Posterior vena cava (tissue), 2 donors: Measurements from ENCODE around the gene KREMEN1. TPM values are rescaled to one million over a fixed set of nuclear protein-coding genes. Genes with fewer than 3 reads are reported as not detected.

Experiments used
- DNase-seq: peaks from one replicate; pipeline ENCODE4 v3.0.0-alpha.2; 2020; ENCODE audit warnings: low spot score
- intact Hi-C, 2 donors: fragments of 100-400 bp; cut with DNase I; formaldehyde crosslinking; loops; one replicate each; pipeline versions ENCODE4 v1.14.1 to v1.14.2; 2022 to 2023
- total RNA-seq, 2 donors: library from RNA; stranded (reverse); fragmentation: NEBNext Ultra II Directional; extraction: Animal tissue kit (Norgen Biotek cat#: 25700); gene quantifications; one replicate each; pipeline ENCODE4 v1.2.1, GENCODE V29; 2021
- donor health status: DM: yes; HTN: yes; CAD: no.
- donor health status: DM: yes; HTN: yes; CAD: no.

Gene KREMEN1
- total RNA-seq, 2 donors from 2014 or later, result 13.7 to 22.2 TPM

- intact Hi-C loops, result loop anchor here (2.0 to 10.0 kb wide), 2 partner anchors 129 to 187 kb away; no protein-coding TSS in a partner anchor
Observed at GRCh38 chr22:29043906-29044575, 28.8 kb upstream of the KREMEN1 start.

DNA sequence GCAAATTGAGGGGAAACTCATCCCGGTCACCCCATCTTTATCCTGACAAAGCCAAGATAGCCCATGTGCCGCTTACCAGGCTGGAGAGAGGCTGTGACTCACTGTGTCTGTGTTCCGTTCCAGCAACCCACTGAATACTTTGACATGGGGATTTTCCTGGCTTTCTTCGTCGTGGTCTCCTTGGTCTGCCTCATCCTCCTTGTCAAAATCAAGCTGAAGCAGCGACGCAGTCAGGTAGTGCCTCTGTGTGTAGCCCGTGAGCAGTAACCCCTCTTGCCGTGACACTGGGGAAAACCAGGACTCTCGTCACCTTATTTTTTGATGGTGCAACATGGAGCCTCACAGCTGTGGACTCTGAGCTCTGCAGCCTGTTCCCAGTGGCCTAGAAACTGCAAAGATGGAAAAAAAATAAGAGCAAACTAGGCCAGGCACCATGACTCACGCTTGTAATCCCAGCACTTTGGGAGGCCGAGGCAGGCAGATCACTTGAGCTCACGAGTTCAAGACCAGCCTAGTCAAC lies 28.1 kb upstream of the KREMEN1 start:
- intact Hi-C loops, result loop anchor here in 1 of 2 donors (5.0 to 10.0 kb wide), 2 partner anchors 130 to 177 kb away; no protein-coding TSS in a partner anchor
- no peak for DNase-seq

More at GRCh38 chr22:29043906-29044575, 28.8 kb upstream of the KREMEN1 start:
- DNase-seq, result no peak

DNA sequence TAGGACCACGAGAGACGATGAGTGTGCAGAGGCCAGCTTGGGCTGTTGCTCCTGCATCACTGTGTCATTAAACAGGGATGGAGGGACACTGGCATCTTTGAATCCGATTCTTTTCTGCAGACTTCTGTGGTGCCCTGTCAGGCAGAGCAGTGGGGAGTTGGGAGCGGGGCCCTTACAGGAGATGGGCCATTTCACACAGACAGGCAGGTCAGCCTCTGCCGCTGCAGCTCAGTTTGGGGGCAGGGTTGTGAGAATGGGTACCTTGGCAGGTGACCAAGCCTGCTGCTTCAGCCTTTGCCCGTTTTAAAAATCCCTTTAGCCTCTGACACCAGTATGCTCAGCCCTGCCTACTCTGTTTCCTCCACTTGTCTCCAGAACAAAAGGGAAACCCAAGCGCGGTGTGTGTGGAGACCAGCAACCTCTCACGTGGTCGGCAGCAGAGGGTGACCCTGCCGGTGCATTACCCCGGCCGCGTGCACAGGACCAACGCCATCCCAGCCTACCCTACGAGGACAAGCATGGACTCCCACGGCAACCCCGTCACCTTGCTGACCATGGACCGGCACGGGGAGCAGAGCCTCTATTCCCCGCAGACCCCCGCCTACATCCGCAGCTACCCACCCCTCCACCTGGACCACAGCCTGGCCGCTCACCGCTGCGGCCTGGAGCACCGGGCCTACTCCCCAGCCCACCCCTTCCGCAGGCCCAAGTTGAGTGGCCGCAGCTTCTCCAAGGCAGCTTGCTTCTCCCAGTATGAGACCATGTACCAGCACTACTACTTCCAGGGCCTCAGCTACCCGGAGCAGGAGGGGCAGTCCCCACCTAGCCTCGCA lies 23.8 kb upstream of the KREMEN1 start:
- intact Hi-C loops, result loop anchor here in 1 of 2 donors (5.0 to 10.0 kb wide), 2 partner anchors 134 to 182 kb away; no protein-coding TSS in a partner anchor

DNA sequence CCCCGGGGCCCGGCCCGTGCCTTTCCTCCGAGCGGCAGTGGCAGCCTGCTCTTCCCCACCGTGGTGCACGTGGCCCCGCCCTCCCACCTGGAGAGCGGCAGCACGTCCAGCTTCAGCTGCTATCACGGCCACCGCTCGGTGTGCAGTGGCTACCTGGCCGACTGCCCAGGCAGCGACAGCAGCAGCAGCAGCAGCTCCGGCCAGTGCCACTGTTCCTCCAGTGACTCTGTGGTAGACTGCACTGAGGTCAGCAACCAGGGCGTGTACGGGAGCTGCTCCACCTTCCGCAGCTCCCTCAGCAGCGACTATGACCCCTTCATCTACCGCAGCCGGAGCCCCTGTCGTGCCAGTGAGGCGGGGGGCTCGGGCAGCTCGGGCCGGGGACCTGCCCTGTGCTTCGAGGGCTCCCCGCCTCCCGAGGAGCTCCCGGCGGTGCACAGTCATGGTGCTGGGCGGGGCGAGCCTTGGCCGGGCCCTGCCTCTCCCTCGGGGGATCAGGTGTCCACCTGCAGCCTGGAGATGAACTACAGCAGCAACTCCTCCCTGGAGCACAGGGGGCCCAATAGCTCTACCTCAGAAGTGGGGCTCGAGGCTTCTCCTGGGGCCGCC lies 23.1 kb upstream of the KREMEN1 start:
- DNase-seq, result peak; percentile 75
- intact Hi-C loops, result loop anchor here in 1 of 2 donors (5.0 to 10.0 kb wide), 2 partner anchors 135 to 182 kb away; no protein-coding TSS in a partner anchor

More for the DNA sequence above, 23.8 kb upstream of the KREMEN1 start:
- peak; percentile 64 for DNase-seq

DNA sequence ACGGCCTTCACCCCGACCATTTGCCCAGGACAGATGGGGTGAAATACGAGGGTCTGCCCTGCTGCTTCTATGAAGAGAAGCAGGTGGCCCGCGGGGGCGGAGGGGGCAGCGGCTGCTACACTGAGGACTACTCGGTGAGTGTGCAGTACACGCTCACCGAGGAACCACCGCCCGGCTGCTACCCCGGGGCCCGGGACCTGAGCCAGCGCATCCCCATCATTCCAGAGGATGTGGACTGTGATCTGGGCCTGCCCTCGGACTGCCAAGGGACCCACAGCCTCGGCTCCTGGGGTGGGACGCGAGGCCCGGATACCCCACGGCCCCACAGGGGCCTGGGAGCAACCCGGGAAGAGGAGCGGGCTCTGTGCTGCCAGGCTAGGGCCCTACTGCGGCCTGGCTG lies 22.4 kb upstream of the KREMEN1 start:
- intact Hi-C loops, result no loop called here
- DNase-seq, result peak; percentile 77

GRCh38 chr22:29053048-29053702 lies 19.7 kb upstream of the KREMEN1 start:
- intact Hi-C loops, result no loop called here
- DNase-seq, result no peak

DNA sequence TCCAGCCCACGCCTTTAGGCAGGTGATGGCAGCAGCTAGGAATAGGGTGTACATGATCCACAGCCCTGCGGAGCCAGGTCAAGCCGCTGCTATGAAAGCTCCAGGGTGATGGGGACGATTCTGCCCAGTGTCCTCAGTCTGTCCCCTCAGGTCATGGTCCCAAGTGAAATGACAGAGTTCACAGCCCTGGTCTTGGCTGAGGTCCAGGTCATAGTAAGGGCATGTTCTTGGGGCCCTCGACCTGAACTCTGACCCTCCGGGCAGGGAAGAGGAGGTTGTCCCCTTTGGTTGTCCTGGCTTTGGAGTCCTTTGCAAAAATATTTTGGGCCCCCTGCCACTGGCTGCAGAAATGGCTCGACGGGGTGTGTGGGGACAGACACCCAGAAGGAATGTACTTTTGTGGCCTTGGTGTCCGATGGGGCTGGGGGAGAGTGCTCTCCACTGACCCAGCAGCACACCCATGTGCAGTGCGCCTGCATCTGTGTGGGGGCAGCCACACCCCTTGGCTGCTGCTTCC lies 18.5 kb upstream of the KREMEN1 start:
- DNase-seq, result no peak
- intact Hi-C loops, result no loop called here

DNA sequence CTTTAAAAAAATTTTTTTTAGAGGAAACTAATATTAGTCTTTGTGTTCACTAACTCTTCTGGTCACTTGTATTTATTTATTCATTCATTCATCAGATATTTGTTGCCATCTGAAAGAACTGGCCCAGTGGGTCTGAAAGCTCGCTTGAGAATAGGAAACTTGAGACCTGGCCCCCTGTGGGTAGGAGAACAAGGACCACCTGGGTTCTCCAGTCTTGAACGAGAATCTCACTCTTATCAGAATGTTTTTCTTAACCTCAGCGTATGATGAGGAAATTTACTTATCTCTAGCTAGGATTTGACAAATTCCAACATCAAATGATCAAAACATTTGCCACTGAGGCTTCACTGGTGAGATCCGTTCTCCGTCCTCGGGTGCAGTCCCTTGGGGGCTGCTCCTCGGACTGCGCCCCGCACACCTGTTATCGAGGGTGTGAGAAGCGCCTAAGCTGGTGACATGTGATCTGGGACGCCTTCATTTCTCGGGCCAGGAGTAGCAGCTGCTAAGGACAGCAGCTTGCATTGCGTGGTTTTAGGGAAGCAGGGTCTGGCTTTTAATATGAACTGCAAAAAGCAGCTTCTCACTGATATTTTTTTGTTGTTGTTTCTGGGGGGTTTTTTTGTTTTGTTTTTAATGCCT lies 17.5 kb upstream of the KREMEN1 start:
- no peak for DNase-seq
- intact Hi-C loops, result no loop called here

DNA sequence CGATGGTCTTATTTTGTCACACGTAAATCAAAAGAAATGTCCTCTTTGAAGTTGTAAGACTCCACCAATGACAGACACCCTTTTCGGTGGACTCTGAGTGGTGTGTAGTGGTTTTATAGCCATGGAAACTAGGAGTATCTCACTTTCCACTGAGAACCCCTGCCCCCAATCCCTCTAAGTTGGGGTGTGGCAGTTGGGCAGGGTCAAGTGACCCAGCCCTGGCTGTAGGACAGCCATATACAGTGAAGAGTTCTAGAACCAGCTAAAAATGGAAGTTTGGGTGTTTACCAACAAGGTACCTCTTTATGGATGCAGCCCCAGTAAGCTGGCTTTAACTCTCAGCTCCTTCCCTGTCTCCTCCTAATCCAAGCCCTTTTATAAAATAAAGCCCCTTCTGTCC lies 16.4 kb upstream of the KREMEN1 start:
- no peak for DNase-seq
- intact Hi-C loops, result no loop called here

DNA sequence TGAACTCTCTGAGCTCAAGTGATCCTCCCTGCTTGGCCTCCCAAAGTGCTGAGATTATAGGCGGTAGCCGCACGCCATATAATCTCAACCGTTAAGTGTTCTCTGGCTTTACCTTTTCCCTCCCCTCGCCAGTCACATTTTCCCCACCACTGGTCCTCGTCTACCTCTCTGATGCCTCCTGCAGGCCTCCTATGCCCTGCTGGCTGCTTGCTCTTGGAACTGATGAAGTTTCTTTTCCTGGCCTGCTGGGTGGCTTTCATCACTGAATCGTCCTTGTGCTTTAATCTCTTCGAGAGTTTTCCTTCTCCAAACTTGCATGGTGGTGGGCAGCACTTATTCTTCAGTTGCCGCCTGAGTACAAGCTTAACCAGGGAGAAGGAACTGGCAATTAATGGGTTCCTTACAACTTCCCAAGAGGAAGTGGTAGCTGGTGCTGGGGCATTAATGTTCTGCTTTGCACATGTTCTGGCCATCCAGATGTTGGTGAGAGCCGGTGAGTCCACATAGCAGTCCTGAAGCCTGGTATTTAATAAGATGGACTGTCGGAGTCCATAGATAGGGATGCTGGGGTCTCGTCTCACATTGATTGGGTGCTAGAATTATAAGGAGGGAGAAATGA lies 12.5 kb upstream of the KREMEN1 start:
- no peak for DNase-seq
- intact Hi-C loops, result no loop called here

DNA sequence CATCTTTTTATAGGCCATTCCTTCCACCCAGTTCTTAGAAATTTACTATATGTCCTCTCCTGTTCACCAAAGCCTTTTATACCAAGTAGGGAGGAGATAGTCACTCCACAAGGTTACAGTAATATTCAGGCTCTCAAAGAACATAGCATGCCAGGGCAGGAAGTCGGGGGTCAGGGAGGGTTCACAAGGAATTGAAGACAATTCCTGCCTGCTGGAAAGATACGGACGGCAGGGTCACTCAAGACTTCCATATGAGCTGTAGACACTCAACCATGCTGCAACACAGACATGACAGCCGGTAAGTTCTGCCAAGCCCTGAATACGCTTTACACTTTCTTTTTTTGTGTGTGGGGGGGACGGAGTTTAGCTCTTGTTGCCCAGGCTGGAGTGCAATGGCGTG lies 11.9 kb upstream of the KREMEN1 start:
- intact Hi-C loops, result no loop called here
- DNase-seq, result no peak

GRCh38 chr22:29061773-29062172 lies 11.1 kb upstream of the KREMEN1 start, which contains the start of gene C22orf31:
TSS of gene C22orf31 (minus strand) at chr22:29061831. CDS start at chr22:29061792, 39 bp downstream.
- intact Hi-C loops, result no loop called here
- no peak for DNase-seq

- intact Hi-C loops, result no loop called here
- no peak for DNase-seq
Observed at GRCh38 chr22:29062286-29062821, 10.5 kb upstream of the KREMEN1 start.

- intact Hi-C loops, result no loop called here
- no peak for DNase-seq
Observed at GRCh38 chr22:29065468-29066190, 7.2 kb upstream of the KREMEN1 start.

DNA sequence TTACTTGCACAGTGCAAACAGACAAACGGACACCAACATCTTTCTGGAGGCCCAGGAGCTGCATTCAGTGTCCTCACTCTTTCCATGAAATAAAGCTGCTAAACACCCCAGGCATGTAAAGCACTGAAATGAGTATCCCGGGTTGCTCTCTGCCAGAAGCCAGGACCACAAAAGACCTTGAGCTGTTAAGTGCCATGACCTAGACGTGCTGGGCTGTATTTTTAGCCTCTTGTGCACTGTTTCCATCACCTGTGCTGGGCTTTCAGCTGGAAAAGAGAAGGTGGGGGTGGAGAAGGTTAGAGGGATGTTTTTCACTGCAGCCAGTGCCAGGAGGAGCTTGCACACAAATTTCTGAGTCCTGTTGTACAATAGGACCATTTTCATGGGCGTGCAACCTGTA lies 3.4 kb upstream of the KREMEN1 start:
- no peak for DNase-seq
- intact Hi-C loops, result no loop called here

DNA sequence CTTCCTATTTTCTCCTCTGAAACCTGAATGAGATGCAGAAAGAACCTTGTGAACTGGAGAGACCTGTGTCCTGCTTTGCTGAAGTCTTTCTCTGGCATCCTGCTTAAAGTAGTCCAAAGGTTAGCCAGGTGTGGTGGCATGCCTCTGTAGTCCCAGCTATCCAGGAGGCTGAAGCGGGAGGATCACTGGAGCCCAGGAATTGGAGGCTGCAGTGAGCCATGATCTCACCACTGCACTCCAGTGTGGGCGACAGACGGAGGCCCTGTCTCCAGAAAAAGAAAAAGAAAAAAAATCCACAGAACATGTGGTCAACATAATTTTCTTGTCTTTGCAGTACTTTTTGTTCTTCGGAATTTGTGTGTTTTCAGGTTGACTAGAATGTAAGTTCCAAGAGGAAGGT lies 2.3 kb upstream of the KREMEN1 start:
- no peak for DNase-seq
- intact Hi-C loops, result no loop called here
